Spleen (tissue), 11 donors: ENCODE data around the gene DTNA. TPM values are rescaled to one million over a fixed set of nuclear protein-coding genes. Genes with fewer than 3 reads are reported as not detected.

Experiments
- DNase-seq: peaks from one replicate; pipeline ENCODE4 v3.0.0-alpha.2; 2020
- H3K27ac ChIP-seq, 8 donors: fragments of 200-600 bp; sonication (generic) in 7 of 8; 1 replicate in 4 of 8; 2 replicates in 4 of 8; pipeline versions ENCODE4 v1.5.0 to v1.8.0; 2016 to 2021; ENCODE audit warnings: inconsistent platforms in 4 of 8, mild to moderate bottlenecking in 4 of 8, moderate library complexity in 1 of 8
- H3K27me3 ChIP-seq, 7 donors: fragments of 200-600 bp; sonication (generic) in 6 of 7; replicated peaks in 1 of 7; 1 replicate in 4 of 7; 2 replicates in 3 of 7; pipeline versions ENCODE4 v1.5.0 to v1.8.0; 2016 to 2021; ENCODE audit warnings: inconsistent platforms in 3 of 7, mild to moderate bottlenecking in 1 of 7
- H3K36me3 ChIP-seq, 6 donors: fragments of 200-600 bp; sonication (generic) in 5 of 6; 1 replicate in 4 of 6; 2 replicates in 2 of 6; pipeline versions ENCODE4 v1.5.0 to v1.8.0; 2016 to 2021; ENCODE audit warnings: inconsistent platforms in 2 of 6
- H3K4me1 ChIP-seq, 6 donors: fragments of 200-600 bp; sonication (generic) in 5 of 6; 1 replicate in 3 of 6; 2 replicates in 3 of 6; pipeline versions ENCODE4 v1.5.0 to v1.8.0; 2016 to 2021; ENCODE audit warnings: inconsistent platforms in 3 of 6
- H3K4me3 ChIP-seq, 8 donors: fragments of 200-600 bp; sonication (generic) in 7 of 8; 1 replicate in 4 of 8; 2 replicates in 4 of 8; pipeline versions ENCODE4 v1.5.0 to v1.8.0; 2016 to 2021; ENCODE audit warnings: inconsistent platforms in 4 of 8, mild to moderate bottlenecking in 4 of 8, moderate library complexity in 2 of 8
- H3K9me3 ChIP-seq, 8 donors: fragments of 200-600 bp; sonication (generic) in 7 of 8; 1 replicate in 4 of 8; 2 replicates in 4 of 8; pipeline versions ENCODE4 v1.5.0 to v1.8.0; 2016 to 2021; ENCODE audit warnings: inconsistent platforms in 4 of 8
- CTCF ChIP-seq, 11 experiments: fragments of 200-600 bp in 7 of 11; fragments of 450-650 bp in 4 of 11; sonication (generic) in 4 of 11; IDR thresholded peaks in 8 of 11; conservative IDR thresholded peaks in 3 of 11; 1 replicate in 7 of 11; 2 replicates in 4 of 11; pipeline versions ENCODE4 v1.4.0 to v1.8.0; 2016 to 2021; ENCODE audit warnings: antibody characterized with exemption in 11 of 11, inconsistent platforms in 4 of 11, mild to moderate bottlenecking in 1 of 11
- POLR2A ChIP-seq, 3 donors: fragments of 450-650 bp; IDR thresholded peaks; one replicate each; pipeline ENCODE4 v1.5.1; 2017; ENCODE audit warnings: antibody characterized with exemption in 3 of 3, mild to moderate bottlenecking in 1 of 3
- POLR2AphosphoS5 ChIP-seq, 3 donors: sonication (generic); formaldehyde crosslinking; IDR thresholded peaks; one replicate each; pipeline ENCODE4 v1.5.1; 2017; ENCODE audit warnings: antibody characterized with exemption in 3 of 3
- WGBS, 5 donors: extraction: QIAGEN DNeasy Blood & Tissue Kit in 3 of 5; methylation state at CpG; one replicate each; pipeline versions ENCODE4 v1.1.5 to v1.1.7; 2013 to 2018; 5-methylcytosine and 5-hydroxymethylcytosine counted together
- intact Hi-C: fragments of 100-400 bp; cut with DNase I; formaldehyde crosslinking; loops from one replicate; pipeline ENCODE4 v1.15.0; 2023; ENCODE audit warnings: low total_unique reads
- polyA plus RNA-seq, 3 donors: library from polyadenylated mRNA; stranded (reverse); fragments of 200-250 nt; gene quantifications; one replicate each; pipeline ENCODE4 v1.2.1, GENCODE V29; 2013
- total RNA-seq, 7 donors: library from RNA; depleted of rRNA in 3 of 7; stranded (reverse); fragments of >200 nt in 3 of 7; fragmentation: NEBNext Ultra II Directional in 4 of 7; extraction: Animal tissue kit (Norgen Biotek cat#: 25700) in 4 of 7; gene quantifications; one replicate each; pipeline versions ENCODE4 v1.1.0 to v1.2.1, GENCODE V29; 2016 to 2021
- donor health status: healthy with polysubstance abuse.
- donor health status: DM: no; HTN: no; CAD: no; lungs with moderate emphysema.
- donor health status: DM: no; HTN: no; CAD: no.
- donor health status: Bipolar disorder and iron deficiency.
- donor health status: healthy.
- donor health status: DM: no; HTN: no; CAD: no.
- donor health status: DM: yes; HTN: yes; CAD: no.

Gene DTNA
- total and polyA plus RNA-seq, 10 donors: 3.0 to 29.2 (median 14.2) TPM

GRCh38 chr18:34859496-34859895 is 149.4 kb downstream of the DTNA start:
- no peak for DNase-seq
- TF ChIP-seq POLR2A (IDR thresholded peaks at IDR 0.05) (no peak), POLR2AphosphoS5 (IDR thresholded peaks at IDR 0.05) (no peak)
- Histone ChIP-seq H3K27me3 (no peaks in the 10 kb centered on the region), H3K36me3 (peaks cover 0 to 11% (median 0%) of the 10 kb centered on the region in 6 donors), H3K4me1 (peaks cover 0 to 20% (median 2%) of the 10 kb centered on the region in 6 donors), H3K27ac (peak overlapping the region in 1 of 8 donors; percentile 58), H3K4me3 (no peak overlapping the region), H3K9me3 (no peaks in the 10 kb centered on the region)
- 84 to 90% (median 88%) methylated on average over 7 of the region's 7 CpGs for WGBS, 5 donors
- intact Hi-C loops: no loop called here

GRCh38 chr18:34862561-34862960 is 152.5 kb downstream of the DTNA start:
- H3K36me3 ChIP-seq: peaks cover 0 to 11% (median 0%) of the 10 kb centered on the region in 6 donors
- intact Hi-C loops: no loop called here
- TF ChIP-seq POLR2A (IDR thresholded peaks at IDR 0.05) (no peak), POLR2AphosphoS5 (IDR thresholded peaks at IDR 0.05) (no peak), CTCF (IDR thresholded peaks at IDR 0.05 in 8 of 11, conservative IDR thresholded peaks at IDR 0.05 in 3 of 11) (no peak)

GRCh38 chr18:34863702-34864101 is 153.6 kb downstream of the DTNA start:
- TF ChIP-seq CTCF (IDR thresholded peaks at IDR 0.05 in 8 of 11, conservative IDR thresholded peaks at IDR 0.05 in 3 of 11) (no peak), POLR2AphosphoS5 (IDR thresholded peaks at IDR 0.05) (no peak), POLR2A (IDR thresholded peaks at IDR 0.05) (no peak)
- Histone ChIP-seq H3K4me1 (peaks cover 0 to 20% (median 2%) of the 10 kb centered on the region in 6 donors), H3K4me3 (no peak overlapping the region), H3K27ac (no peak overlapping the region), H3K27me3 (no peaks in the 10 kb centered on the region), H3K36me3 (peaks cover 0 to 11% (median 0%) of the 10 kb centered on the region in 6 donors), H3K9me3 (no peaks in the 10 kb centered on the region)
- WGBS, 5 donors: 90 to 99% (median 97%) methylated on average over 3 of the region's 3 CpGs
- no peak for DNase-seq
- intact Hi-C loops: no loop called here

More at GRCh38 chr18:34862561-34862960, 152.5 kb downstream of the DTNA start:
- H3K27me3 ChIP-seq: no peaks in the 10 kb centered on the region
- DNase-seq: no peak
- no peak overlapping the region for H3K4me3 ChIP-seq
- WGBS, 5 donors: 85 to 92% (median 90%) methylated on average over 3 of the region's 3 CpGs
- H3K27ac ChIP-seq: no peak overlapping the region
- H3K9me3 ChIP-seq: no peaks in the 10 kb centered on the region
- H3K4me1 ChIP-seq: peaks cover 0 to 20% (median 2%) of the 10 kb centered on the region in 6 donors

- H3K4me1 ChIP-seq: peaks cover 0 to 13% (median 2%) of the 10 kb centered on the region in 6 donors
- H3K27ac ChIP-seq: no peak overlapping the region
- no peak for TF ChIP-seq POLR2AphosphoS5 (IDR thresholded peaks at IDR 0.05)
- no peak for TF ChIP-seq POLR2A (IDR thresholded peaks at IDR 0.05)
- TF ChIP-seq CTCF (IDR thresholded peaks at IDR 0.05 in 8 of 11, conservative IDR thresholded peaks at IDR 0.05 in 3 of 11): no peak
- no peaks in the 10 kb centered on the region for H3K9me3 ChIP-seq
- H3K4me3 ChIP-seq: no peak overlapping the region
- no peak for DNase-seq
- 89 to 97% (median 93%) methylated on average over 3 of the region's 3 CpGs for WGBS, 5 donors
- H3K36me3 ChIP-seq: peaks cover 0 to 5% (median 0%) of the 10 kb centered on the region in 6 donors
- no peaks in the 10 kb centered on the region for H3K27me3 ChIP-seq
- intact Hi-C loops: no loop called here
These were observed 154.9 kb downstream of the DTNA start for GRCh38 chr18:34864836-34865497.
